Measurements from ENCODE around the gene FOXI3.

FOXI3 gene

GRCh38 chr2:88452565-88452905, at the start of gene FOXI3:
TSS of gene FOXI3 (minus strand) at chr2:88452693. CDS start at chr2:88452535, 158 bp downstream.
- peak; percentile 76 for DNase-seq

DNA sequence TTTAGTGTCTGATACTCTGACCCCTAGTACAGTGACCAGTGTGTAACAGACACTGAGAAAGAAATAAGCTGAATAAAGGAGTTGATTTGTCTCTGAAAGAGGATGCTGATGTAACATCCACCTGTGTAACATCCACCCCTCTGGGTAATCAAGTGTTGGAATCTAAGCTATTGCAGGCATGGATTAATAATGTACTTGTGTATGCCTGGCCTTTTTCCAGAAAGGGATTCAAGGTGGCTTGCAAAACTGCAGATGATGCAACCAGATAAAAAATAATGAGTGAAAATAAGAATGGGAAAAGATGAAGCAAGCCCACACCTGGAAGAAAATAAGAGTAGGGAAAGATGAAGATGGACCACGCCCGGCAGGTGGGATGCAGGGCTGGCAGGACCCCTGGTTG, 48.2 kb upstream of the FOXI3 start:
- DNase-seq, result no peak

DNA sequence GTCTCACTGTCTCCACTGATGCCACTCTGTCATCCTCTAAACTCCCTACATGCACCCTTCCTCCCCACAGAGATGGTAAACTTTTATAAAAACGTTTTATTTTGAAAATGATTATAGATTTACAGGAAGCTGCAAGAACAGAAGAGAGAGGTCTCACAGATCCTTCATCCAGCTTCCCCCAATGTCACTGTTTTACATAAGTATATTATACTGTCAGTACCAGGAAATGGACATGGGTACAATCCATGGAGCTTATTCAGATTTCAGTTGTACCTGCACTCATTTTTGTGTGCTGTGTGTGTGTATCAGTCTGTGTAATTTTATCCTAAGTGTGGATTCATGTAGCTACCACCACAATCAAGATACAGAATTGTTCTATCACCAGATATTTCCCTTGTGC, 46.7 kb upstream of the FOXI3 start:
- no peak for DNase-seq

DNA sequence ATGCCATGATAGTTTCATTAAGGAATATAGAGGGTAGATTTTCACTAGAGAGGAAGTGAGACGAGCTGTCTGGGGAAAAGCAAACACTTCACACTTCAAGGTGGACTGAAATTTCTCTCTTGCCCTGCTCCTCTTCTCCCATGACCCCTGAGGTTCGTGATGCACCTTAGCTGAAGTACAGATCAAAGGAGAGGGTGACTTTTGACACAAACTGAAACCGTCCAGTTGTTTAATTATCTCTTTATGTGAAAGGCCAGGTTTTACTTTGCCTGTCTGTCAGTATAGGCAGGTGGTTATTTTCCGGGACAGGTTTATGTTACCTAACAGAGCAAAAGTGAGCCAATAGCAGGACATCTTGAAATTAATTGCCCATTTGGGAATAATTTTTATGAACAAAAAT, 41.0 kb upstream of the FOXI3 start:
- no peak for DNase-seq

DNA sequence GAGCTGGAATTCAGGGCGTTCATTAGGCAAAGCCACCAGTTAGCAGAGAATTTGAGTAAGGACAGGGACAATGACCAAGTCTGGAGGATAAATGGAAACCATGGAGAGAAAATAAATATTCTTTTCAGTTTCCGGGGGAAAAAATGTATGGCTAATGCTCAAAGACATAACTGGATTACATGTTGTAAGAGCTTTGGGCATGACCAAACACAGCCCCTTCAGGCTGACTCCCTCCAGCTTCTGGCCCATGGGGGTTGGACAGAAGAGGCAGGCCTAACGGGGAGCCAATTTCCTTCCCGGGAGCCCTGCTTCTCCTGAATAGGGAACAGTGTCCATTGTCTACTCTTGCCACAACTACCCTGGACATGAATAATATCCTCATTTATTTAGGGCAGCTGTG, 39.5 kb upstream of the FOXI3 start:
- no peak for DNase-seq

- peak; percentile 1 for DNase-seq
Observed at GRCh38 chr2:88489181-88489580, 36.7 kb upstream of the FOXI3 start.

DNA sequence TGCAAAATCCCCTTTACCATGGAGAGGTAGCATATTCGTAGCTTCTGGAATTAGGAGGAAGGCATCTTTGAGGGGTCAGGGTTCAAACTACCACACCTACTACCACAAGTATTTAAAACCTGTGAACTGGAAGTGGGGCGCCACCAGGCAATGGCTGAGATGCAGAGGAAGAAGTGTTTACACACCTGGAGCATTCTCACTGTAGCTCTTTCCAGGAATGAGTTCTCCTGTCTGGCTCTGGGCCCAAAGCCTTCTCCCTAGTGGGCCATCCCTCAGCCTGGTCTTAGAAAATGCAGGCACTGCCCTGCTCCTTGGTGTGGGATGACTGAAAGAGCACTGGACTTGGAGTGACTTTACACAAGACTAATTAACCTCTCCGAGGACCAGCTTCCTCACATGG, 30.7 kb upstream of the FOXI3 start:
- peak; percentile 23 for DNase-seq

- peak; percentile 50 for DNase-seq
Observed at GRCh38 chr2:88481691-88482336, 29.3 kb upstream of the FOXI3 start.

DNA sequence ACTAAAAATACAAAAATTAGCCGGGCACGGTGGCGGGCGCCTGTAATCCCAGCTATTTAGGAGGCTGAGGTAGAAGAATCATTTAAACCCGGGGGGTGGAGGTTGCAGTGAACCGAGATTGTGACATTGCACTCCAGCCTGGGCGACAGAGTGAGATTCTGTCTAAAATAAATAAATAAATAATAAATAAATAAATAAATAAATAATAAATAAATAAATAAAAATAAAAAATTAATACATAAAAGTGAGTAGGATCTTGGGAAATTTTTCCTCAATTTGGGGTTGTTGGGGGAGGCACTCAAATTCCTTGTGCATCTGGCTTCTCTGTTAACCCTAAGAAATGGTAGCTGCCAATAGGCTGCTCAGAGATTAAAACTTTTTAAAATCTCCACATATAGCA, 20.3 kb upstream of the FOXI3 start:
- no peak for DNase-seq

DNA sequence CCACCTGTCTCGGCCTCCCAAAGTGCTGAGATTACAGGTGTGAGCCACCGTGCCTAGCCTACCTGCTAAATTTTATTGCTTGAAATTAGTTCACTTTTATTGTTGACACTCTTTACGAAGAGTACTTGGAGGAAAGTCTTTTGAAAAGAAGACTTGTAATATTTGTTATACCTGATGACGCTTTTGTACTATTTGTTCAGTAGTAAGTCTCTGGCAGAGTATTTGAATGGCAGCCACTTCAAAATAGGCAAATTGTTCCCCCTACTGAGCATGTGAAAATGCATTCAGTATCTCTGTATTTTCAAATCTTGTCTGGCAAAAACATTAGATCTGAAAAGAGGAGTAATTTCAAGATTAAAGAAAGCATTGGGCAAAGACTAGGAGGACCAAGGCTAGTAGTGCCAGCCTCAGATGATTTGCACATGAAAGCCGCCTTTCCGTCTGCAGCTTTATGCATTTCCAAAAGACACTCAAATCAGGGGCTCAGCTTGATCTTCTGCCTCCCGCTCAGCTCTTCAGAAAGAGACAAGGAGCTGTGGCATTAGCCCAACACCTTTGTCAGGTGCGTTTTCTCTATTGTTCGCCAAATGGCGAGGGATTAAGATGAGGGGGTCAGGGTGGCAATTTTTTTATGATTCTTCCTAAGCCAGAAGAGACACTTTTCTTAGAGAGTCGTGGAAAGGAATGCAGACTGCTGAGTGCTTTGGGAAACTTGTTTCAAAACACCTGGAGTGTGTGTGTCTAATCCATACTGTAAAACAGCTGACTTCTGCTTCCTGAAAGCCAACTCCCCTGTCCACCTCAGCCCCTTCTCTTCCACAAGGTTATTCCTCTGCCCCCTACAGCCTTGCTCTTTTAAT, 18.8 kb upstream of the FOXI3 start:
- peak; percentile 62 for DNase-seq

- DNase-seq, result no peak
Observed at GRCh38 chr2:88469202-88470114, 17.0 kb upstream of the FOXI3 start.

DNA sequence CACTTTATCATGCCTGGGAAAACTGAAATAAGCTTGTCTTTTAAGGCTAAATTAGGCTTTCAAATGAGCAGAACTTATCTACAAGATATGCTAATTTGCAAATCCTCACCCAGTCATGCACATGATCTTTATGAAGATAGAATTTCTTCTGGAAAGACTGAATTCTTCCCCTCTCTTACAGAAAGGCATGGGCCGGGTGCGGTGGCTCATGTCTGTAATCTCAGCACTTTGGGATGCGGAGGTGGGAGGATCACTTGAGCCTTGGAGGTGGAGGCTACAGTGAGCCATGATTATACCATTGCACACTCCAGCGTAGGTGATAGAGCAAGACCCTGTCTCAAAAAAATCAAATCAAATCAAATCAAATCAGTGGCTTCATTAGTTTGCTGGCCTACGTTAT, 11.7 kb upstream of the FOXI3 start:
- DNase-seq, result no peak

DNA sequence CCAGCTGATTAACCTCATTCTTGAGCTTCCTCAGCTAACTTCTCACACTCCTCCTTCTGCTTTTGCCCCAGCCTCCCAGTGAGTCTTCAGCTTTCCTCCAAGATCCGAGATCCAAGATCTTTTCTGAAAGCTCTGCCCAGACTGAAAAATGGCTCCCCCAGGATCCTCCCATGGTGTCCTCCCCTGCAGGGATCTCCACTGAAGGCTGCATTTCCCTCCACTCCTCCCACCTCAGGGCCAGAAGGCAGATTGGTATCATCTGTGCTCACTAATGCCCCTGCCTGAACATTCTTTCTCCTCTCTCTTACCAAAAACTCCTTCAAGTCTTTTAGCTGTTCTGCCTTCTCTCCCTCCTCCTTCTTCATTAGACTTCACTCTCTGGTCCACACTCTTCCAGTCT, 6.1 kb upstream of the FOXI3 start:
- DNase-seq, result no peak

DNA sequence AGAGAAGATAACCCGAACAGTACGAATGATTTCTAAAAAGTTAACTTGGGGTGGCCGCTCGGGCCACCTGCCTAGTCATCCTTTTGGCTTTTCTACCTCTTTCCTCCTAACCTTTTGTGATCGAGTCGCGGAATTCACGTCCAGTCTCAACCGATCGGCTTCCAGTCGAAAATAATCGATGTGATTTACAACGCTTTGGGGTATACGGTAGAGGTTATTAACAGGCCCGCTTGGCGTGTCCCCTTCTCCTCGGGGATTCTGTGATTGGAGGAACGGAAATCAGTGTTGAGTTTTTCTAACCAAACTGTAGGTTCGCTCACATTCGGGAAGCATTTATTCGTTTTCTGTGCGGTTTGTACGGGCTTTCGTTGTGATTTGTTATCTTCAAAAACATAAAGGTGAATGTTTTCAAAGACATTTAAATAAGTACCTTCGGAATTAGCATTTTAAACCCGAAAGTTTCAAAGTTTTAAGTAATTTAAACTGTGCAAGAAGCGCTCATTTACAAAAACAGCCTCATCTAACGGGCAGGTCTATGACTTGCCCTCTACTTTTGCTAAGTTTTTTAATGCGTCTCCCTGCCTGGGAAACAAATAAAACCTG, 588 bp upstream of the FOXI3 start:
- DNase-seq, result no peak

DNA sequence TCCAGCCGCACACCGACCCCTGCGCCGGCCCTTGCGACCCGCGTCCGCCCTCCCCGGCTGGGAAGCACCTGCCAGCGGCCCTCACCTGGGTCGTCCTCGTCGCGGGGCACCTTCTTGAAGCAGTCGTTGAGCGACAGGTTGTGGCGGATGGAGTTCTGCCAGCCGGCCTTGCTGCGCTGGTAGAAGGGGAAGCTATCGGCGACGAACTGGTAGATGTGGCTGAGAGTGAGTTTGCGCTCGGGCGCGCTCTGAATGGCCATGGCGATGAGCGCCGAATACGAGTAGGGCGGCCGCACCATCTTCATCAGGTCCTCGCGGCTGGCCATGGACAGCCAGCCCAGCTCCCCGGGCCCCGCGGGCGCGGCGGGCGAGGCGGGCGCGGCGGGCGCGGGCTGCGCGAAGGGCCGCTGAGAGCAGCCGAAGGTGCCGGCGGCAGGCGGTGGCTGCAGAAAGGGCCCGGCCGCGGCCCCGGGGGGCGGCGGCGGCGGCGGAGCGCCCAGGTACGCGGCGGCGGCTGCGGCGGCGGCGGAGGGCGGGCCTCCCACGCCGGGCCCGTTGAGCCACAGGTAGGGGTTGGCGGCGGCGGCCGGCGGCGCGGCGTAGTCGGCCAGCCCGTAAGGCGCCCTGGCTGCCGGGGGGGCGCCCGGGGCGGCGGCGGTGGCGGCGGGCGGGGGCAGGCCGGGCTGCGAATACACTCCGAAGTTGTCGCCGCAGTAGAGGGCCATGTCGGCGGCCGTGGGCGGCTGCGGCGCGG, 505 bp downstream of the FOXI3 start:
- peak; percentile 38 for DNase-seq

DNA sequence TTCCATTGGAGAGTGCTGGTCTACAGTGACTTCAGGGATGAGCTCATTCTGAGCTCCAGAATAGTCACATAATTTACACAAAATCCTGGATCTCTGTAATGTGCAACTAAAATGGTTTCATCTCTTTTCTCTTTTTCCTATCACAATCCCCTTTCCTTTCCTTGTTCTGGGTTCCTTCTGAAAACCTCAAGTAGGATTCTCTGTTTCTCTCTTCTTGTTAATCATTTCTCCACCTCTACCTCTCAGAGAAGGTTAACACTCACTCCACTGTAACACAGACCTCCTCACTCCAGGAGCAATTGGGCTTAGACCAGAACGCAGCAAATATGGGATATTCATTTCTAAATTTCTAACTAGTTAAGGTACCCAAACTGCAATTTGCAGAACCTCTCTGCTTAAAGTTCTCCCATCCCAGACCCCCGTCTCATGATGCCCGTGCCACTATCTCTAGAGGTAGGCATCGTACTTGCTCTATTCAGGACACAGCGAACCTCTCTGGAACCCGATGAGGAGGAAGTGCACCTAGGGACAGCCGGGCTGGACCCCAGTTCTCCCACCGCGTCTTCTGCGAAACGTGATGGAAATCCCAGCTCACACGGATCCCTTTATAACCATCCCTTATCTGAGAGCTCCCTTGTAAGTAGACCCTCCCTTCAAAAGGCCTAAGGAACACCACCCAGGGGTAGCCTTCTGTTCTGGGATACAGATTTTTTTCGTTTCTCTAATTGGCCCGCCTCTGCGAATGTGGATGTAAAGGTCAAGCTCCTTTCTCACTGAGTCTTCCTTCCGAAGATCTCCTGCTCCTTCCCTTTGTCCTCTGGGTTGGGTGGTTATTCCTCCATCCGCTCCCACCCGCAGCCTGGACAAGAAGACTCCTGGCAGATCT, 1.3 kb downstream of the FOXI3 start:
- DNase-seq, result peak; percentile 29

DNA sequence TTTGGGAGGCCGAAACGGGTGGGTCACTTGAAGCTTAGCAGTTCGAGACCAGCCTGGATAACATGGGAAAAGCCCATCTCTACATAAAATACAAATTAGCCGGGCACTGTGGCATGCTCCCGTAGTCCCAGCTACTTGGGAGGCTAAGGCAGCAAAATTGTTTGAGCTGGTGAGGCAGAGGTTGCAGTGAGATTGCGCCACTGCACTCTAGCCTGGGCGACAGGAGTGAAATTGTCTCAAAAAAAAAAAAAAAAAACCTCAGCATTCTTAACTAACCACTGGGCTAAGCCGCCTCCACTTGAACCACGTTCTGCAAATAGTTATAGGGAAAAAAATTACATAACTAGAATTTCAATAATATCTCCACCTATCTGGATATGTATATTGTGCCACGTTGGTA, 2.3 kb downstream of the FOXI3 start:
- no peak for DNase-seq

DNA sequence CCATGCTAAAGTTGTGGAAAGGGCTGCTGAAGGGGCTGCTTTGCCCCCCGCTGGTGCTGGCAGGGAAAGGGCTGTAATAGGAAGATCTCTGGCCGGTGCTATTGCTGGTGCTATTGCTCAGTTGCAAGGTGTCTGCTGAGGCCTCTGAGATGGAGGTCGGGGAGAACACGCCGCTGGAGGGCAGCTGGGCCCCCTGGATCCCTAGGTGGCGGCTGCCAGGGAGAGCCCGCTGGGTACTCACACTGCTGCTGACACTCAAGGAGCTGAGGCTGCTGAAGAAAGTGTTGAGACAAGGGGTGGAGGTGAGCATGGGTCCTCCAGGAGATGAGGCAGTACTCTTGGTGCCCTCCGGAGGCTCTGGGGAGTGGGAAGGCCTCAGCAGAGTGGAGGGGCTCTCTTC, 4.2 kb downstream of the FOXI3 start:
- DNase-seq, result no peak

DNA sequence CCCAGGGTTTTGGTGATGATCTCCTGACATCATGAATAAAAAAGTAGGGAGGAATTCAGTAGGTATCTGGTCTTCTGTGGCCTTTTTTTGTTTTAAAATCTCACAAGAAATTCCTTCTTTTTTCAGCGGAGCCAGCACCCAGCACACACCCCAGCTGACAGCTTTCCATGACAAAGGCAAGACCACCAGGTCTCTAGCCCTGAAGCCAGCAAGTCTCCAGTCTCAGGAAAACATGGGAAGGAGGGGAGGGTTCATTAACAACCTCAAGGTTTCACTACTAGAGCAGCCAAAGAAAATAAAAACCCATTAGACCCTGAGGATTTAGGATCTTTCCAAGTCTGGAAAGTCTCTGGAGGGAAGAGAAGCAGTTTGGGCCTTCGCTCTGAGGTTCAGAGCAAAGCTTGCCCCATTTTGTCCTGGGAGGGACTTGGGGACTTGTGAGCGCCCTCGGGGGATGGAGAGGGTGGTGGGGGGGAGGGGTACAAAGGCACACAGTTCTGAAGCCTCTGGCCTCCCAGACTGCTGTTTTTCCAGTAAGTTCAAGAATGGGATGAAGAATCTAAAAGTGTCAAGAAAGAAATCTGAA, 9.0 kb downstream of the FOXI3 start:
- no peak for DNase-seq

DNA sequence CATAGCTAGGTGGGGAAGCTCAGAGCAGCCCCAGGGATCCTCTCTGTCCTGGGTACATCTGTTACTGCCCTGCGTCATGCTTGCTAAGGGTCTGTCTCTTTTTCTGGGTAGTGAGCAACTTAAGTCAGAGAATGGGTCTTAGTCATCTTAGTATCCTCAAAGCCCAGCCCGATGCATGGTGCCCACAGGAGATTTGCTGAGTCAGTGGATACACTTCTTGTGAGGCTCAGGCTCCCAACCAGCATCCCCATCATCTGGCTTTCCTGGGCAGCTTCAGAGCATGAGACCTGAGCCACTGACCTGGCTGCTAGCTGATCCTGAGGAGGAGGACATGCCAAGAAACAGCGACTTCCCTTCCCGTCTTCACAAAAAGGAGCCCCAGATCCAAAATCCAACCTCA, 10.0 kb downstream of the FOXI3 start:
- DNase-seq, result no peak

DNA sequence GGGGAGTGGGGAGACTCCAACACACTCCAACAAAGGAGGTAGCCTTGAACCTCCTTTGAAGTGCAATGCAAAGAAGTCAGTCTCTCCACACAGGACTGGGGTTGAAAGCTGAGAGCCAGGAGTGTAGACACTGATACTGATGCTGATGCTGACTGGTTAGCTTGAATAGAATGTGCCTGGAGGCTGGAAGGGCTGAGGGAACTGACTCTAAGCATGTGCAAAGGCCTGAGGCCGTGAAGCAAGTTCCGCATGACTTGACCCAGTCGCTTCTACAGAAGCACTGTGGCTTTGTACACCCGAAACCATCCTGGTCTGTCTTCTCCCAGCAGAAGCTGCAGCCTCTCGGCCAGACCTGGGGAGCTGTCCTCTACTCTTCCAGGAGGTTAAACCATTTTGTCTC, 10.4 kb downstream of the FOXI3 start:
- DNase-seq, result no peak
